Measurements from ENCODE around the gene PRKG1. TPM values are rescaled to one million over a fixed set of nuclear protein-coding genes. Genes with fewer than 3 reads are reported as not detected.

PRKG1 gene
- total and polyA plus RNA-seq, 12 donors, result 3.8 to 48.1 (median 29.9) TPM

GRCh38 chr10:52313933-52314821 lies 1239.9 kb downstream of the PRKG1 start, which contains the start of gene DKK1:
Gene DKK1 (plus strand): TSS chr10:52314281. CDS start chr10:52314435, 154 bp downstream.
- H3K4me3 ChIP-seq, result peak within 1 kb of the TSS; percentile 27 to 62 (median 54)
- peak; percentile 31 to 65 (median 61) for TF ChIP-seq CTCF (IDR thresholded peaks at IDR 0.05)
- no peaks in the 10 kb centered on the region for H3K36me3 ChIP-seq
- peak; percentile 35 to 90 (median 84) for ATAC-seq
- H3K27me3 ChIP-seq, result peaks cover 0 to 66% (median 29%) of the 10 kb centered on the region in 7 donors
- H3K4me1 ChIP-seq, result peaks cover 0 to 20% (median 17%) of the 10 kb centered on the region in 9 donors
- H3K9me3 ChIP-seq, result no peaks in the 10 kb centered on the region
- 1% methylated on average over 55 of the region's 55 CpGs for WGBS, 2 donors
- intact Hi-C loops (cut with DNase I), result loop anchor here in 3 of 10 donors (2.0 to 5.0 kb wide), 3 partner anchors 173 to 338 kb away; no protein-coding TSS in a partner anchor
- DNase-seq, result peak; percentile 25 to 55
- no peak within 1 kb of the TSS for H3K27ac ChIP-seq

- Histone ChIP-seq H3K27ac (no peak overlapping the region), H3K4me1 (peaks cover 0 to 20% (median 17%) of the 10 kb centered on the region in 9 donors), H3K4me3 (peak overlapping the region; percentile 27 to 62 (median 54)), H3K9me3 (no peaks in the 10 kb centered on the region), H3K36me3 (no peaks in the 10 kb centered on the region), H3K27me3 (peaks cover 0 to 58% (median 24%) of the 10 kb centered on the region in 7 donors)
- WGBS, 2 donors, result 11 to 12% methylated on average over 36 of the region's 36 CpGs
- ATAC-seq (peak in 7 of 8 donors; percentile 13 to 58 (median 35)), DNase-seq (no peak)
- no peak for TF ChIP-seq CTCF (IDR thresholded peaks at IDR 0.05)
- intact Hi-C loops (cut with DNase I), result loop anchor here in 3 of 10 donors (5.0 kb wide), 3 partner anchors 162 to 337 kb away; no protein-coding TSS in a partner anchor
These were observed 1240.7 kb downstream of the PRKG1 start for GRCh38 chr10:52314822-52315552.

- Histone ChIP-seq H3K36me3 (no peaks in the 10 kb centered on the region), H3K9me3 (no peaks in the 10 kb centered on the region), H3K4me1 (peaks cover 0 to 20% (median 17%) of the 10 kb centered on the region in 9 donors), H3K27ac (no peak overlapping the region), H3K27me3 (peaks cover 0 to 47% (median 17%) of the 10 kb centered on the region in 7 donors), H3K4me3 (no peak overlapping the region)
- WGBS, 2 donors, result 57 to 68% methylated on average over 1 of the region's 1 CpG
- ATAC-seq (no peak), DNase-seq (no peak)
- intact Hi-C loops (cut with DNase I), result loop anchor here in 1 of 10 donors (5.0 kb wide), 1 partner anchor 161 kb away; no protein-coding TSS in a partner anchor
- TF ChIP-seq CTCF (IDR thresholded peaks at IDR 0.05), result no peak
These were observed 1241.7 kb downstream of the PRKG1 start for GRCh38 chr10:52316001-52316400.

GRCh38 chr10:52316500-52316899 lies 1242.2 kb downstream of the PRKG1 start:
- peaks cover 0 to 42% (median 17%) of the 10 kb centered on the region in 7 donors for H3K27me3 ChIP-seq
- no peaks in the 10 kb centered on the region for H3K36me3 ChIP-seq
- ATAC-seq (no peak), DNase-seq (no peak)
- WGBS, 2 donors, result 91 to 92% methylated on average over 4 of the region's 4 CpGs
- no peak for TF ChIP-seq CTCF (IDR thresholded peaks at IDR 0.05)
- no peaks in the 10 kb centered on the region for H3K9me3 ChIP-seq
- intact Hi-C loops (cut with DNase I), result loop anchor here in 1 of 10 donors (5.0 kb wide), 1 partner anchor 161 kb away; no protein-coding TSS in a partner anchor
- no peak overlapping the region for H3K4me3 ChIP-seq
- peaks cover 0 to 20% (median 17%) of the 10 kb centered on the region in 9 donors for H3K4me1 ChIP-seq
- no peak overlapping the region for H3K27ac ChIP-seq
